Measurements from ENCODE around the gene LMCD1.
A peak's percentile ranks its signal among the peaks of the same experiment; 100 is the strongest.

The LMCD1 gene

GRCh38 chr3:8604988-8605387 lies 103.4 kb downstream of the LMCD1 start:
- Mint-ChIP-seq H3K36me3 (ENCODE audit: low read depth) (no peaks in the 10 kb centered on the region), H3K27ac (no peak overlapping the region), H3K4me3 (no peak overlapping the region), H3K9me3 (no peaks in the 10 kb centered on the region), H3K27me3 (ENCODE audit: low read depth) (no peaks in the 10 kb centered on the region), H3K4me1 (ENCODE audit: low read depth) (no peaks in the 10 kb centered on the region)

- H3K4me3 Mint-ChIP-seq = no peak overlapping the region
- H3K9me3 Mint-ChIP-seq = no peaks in the 10 kb centered on the region
- no peak overlapping the region for H3K27ac Mint-ChIP-seq
- no peaks in the 10 kb centered on the region for H3K27me3 Mint-ChIP-seq (ENCODE audit: low read depth)
- H3K4me1 Mint-ChIP-seq (ENCODE audit: low read depth) = no peaks in the 10 kb centered on the region
- no peaks in the 10 kb centered on the region for H3K36me3 Mint-ChIP-seq (ENCODE audit: low read depth)
These were observed 105.1 kb downstream of the LMCD1 start for GRCh38 chr3:8606701-8607231.

- H3K27me3 Mint-ChIP-seq (ENCODE audit: low read depth) = no peaks in the 10 kb centered on the region
- H3K9me3 Mint-ChIP-seq = no peaks in the 10 kb centered on the region
- no peak overlapping the region for H3K4me3 Mint-ChIP-seq
- H3K36me3 Mint-ChIP-seq (ENCODE audit: low read depth) = no peaks in the 10 kb centered on the region
- no peaks in the 10 kb centered on the region for H3K4me1 Mint-ChIP-seq (ENCODE audit: low read depth)
- H3K27ac Mint-ChIP-seq = no peak overlapping the region
These were observed 105.8 kb downstream of the LMCD1 start for GRCh38 chr3:8607234-8608040.

GRCh38 chr3:8608041-8608790 lies 106.6 kb downstream of the LMCD1 start:
- no peak overlapping the region for H3K27ac Mint-ChIP-seq
- H3K4me1 Mint-ChIP-seq (ENCODE audit: low read depth) = no peaks in the 10 kb centered on the region
- H3K4me3 Mint-ChIP-seq = no peak overlapping the region
- no peaks in the 10 kb centered on the region for H3K9me3 Mint-ChIP-seq
- no peaks in the 10 kb centered on the region for H3K36me3 Mint-ChIP-seq (ENCODE audit: low read depth)
- H3K27me3 Mint-ChIP-seq (ENCODE audit: low read depth) = no peaks in the 10 kb centered on the region

GRCh38 chr3:8608791-8609467 lies 107.3 kb downstream of the LMCD1 start:
- Mint-ChIP-seq H3K27me3 (ENCODE audit: low read depth) (no peaks in the 10 kb centered on the region), H3K9me3 (no peaks in the 10 kb centered on the region), H3K4me1 (ENCODE audit: low read depth) (no peaks in the 10 kb centered on the region), H3K4me3 (no peak overlapping the region), H3K36me3 (ENCODE audit: low read depth) (no peaks in the 10 kb centered on the region), H3K27ac (no peak overlapping the region)

GRCh38 chr3:8610951-8611350 lies 109.3 kb downstream of the LMCD1 start:
- Mint-ChIP-seq H3K27ac (no peak overlapping the region), H3K9me3 (no peaks in the 10 kb centered on the region), H3K36me3 (ENCODE audit: low read depth) (no peaks in the 10 kb centered on the region), H3K4me1 (ENCODE audit: low read depth) (no peaks in the 10 kb centered on the region), H3K27me3 (ENCODE audit: low read depth) (no peaks in the 10 kb centered on the region), H3K4me3 (no peak overlapping the region)

- H3K9me3 Mint-ChIP-seq = no peaks in the 10 kb centered on the region
- H3K27ac Mint-ChIP-seq = no peak overlapping the region
- no peaks in the 10 kb centered on the region for H3K27me3 Mint-ChIP-seq (ENCODE audit: low read depth)
- H3K36me3 Mint-ChIP-seq (ENCODE audit: low read depth) = no peaks in the 10 kb centered on the region
- H3K4me3 Mint-ChIP-seq = no peak overlapping the region
- no peaks in the 10 kb centered on the region for H3K4me1 Mint-ChIP-seq (ENCODE audit: low read depth)
These were observed 116.3 kb downstream of the LMCD1 start for GRCh38 chr3:8617921-8618320.

- Mint-ChIP-seq H3K4me3 (no peak overlapping the region), H3K9me3 (no peaks in the 10 kb centered on the region), H3K27me3 (ENCODE audit: low read depth) (no peaks in the 10 kb centered on the region), H3K4me1 (ENCODE audit: low read depth) (peaks cover 3% of the 10 kb centered on the region), H3K36me3 (ENCODE audit: low read depth) (no peaks in the 10 kb centered on the region), H3K27ac (no peak overlapping the region)
These were observed 117.3 kb downstream of the LMCD1 start for GRCh38 chr3:8618950-8619349.

GRCh38 chr3:8619548-8619947 lies 117.9 kb downstream of the LMCD1 start:
- Mint-ChIP-seq H3K4me1 (ENCODE audit: low read depth) (peaks cover 3% of the 10 kb centered on the region), H3K27me3 (ENCODE audit: low read depth) (no peaks in the 10 kb centered on the region), H3K36me3 (ENCODE audit: low read depth) (no peaks in the 10 kb centered on the region), H3K9me3 (no peaks in the 10 kb centered on the region), H3K4me3 (no peak overlapping the region), H3K27ac (no peak overlapping the region)

- Mint-ChIP-seq H3K27ac (no peak overlapping the region), H3K27me3 (ENCODE audit: low read depth) (no peaks in the 10 kb centered on the region), H3K9me3 (no peaks in the 10 kb centered on the region), H3K36me3 (ENCODE audit: low read depth) (no peaks in the 10 kb centered on the region), H3K4me1 (ENCODE audit: low read depth) (peaks cover 3% of the 10 kb centered on the region), H3K4me3 (no peak overlapping the region)
These were observed 119.5 kb downstream of the LMCD1 start for GRCh38 chr3:8621141-8621540.

GRCh38 chr3:8621872-8622271 lies 120.2 kb downstream of the LMCD1 start:
- H3K4me1 Mint-ChIP-seq (ENCODE audit: low read depth) = peaks cover 3% of the 10 kb centered on the region
- no peak overlapping the region for H3K27ac Mint-ChIP-seq
- H3K9me3 Mint-ChIP-seq = no peaks in the 10 kb centered on the region
- H3K27me3 Mint-ChIP-seq (ENCODE audit: low read depth) = no peaks in the 10 kb centered on the region
- H3K4me3 Mint-ChIP-seq = no peak overlapping the region
- no peaks in the 10 kb centered on the region for H3K36me3 Mint-ChIP-seq (ENCODE audit: low read depth)

- Mint-ChIP-seq H3K27me3 (ENCODE audit: low read depth) (no peaks in the 10 kb centered on the region), H3K27ac (no peak overlapping the region)
These were observed 121.5 kb downstream of the LMCD1 start for GRCh38 chr3:8622873-8623691.

GRCh38 chr3:8623741-8624140 lies 122.1 kb downstream of the LMCD1 start:
- H3K27me3 Mint-ChIP-seq (ENCODE audit: low read depth) = no peaks in the 10 kb centered on the region
- no peaks in the 10 kb centered on the region for H3K9me3 Mint-ChIP-seq
- H3K4me3 Mint-ChIP-seq = no peak overlapping the region
- H3K4me1 Mint-ChIP-seq (ENCODE audit: low read depth) = peaks cover 3% of the 10 kb centered on the region
- H3K36me3 Mint-ChIP-seq (ENCODE audit: low read depth) = no peaks in the 10 kb centered on the region
- no peak overlapping the region for H3K27ac Mint-ChIP-seq

More at GRCh38 chr3:8622873-8623691, 121.5 kb downstream of the LMCD1 start:
- H3K4me3 Mint-ChIP-seq = peak overlapping the region; percentile 21
- no peaks in the 10 kb centered on the region for H3K9me3 Mint-ChIP-seq
- no peaks in the 10 kb centered on the region for H3K36me3 Mint-ChIP-seq (ENCODE audit: low read depth)
- H3K4me1 Mint-ChIP-seq (ENCODE audit: low read depth) = peaks cover 3% of the 10 kb centered on the region
